HG02798 (cell line): ENCODE data around the gene NMBR.
"Not testable (repeated sequence)": the region's sequence is repeated elsewhere in the genome, so short reads cannot be mapped to it uniquely, and the experiment has no call there.

Experiments
- ATAC-seq: cut with Tn5 transposase; IDR thresholded peaks from one replicate; pipeline ENCODE4 v1.9.1; 2021; ENCODE audit warnings: mild to moderate bottlenecking; ENCODE audit not compliant: unreplicated experiment, poor library complexity

Gene NMBR

GRCh38 chr6:142074516-142074915 is 72.4 kb downstream of the NMBR start:
- ATAC-seq: no peak

DNA sequence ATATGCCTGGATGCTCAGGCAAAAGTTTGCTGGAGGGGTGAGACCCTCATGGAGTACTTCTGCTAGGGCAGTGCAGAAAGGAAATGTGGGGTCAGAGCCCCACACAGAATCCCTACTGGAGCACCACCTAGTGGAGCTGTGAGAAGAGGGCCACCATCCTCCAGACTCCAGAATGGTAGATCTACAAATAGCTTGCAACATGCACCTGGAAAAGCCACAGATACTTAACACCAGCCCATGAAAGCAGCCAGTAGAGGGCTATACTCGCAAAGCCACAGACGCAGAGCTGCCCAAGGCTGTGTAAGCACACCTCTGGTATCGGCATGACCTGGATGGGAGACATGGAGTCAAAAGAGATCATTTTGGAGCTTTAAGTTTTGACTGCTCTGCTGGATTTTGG is 74.9 kb downstream of the NMBR start:
- no peak for ATAC-seq

GRCh38 chr6:142068416-142068815 is 78.5 kb downstream of the NMBR start:
- ATAC-seq: no peak

GRCh38 chr6:142062861-142063260 is 84.1 kb downstream of the NMBR start:
- not testable (repeated sequence) for ATAC-seq

- ATAC-seq: no peak
These were observed 88.2 kb downstream of the NMBR start for GRCh38 chr6:142058551-142059290.

DNA sequence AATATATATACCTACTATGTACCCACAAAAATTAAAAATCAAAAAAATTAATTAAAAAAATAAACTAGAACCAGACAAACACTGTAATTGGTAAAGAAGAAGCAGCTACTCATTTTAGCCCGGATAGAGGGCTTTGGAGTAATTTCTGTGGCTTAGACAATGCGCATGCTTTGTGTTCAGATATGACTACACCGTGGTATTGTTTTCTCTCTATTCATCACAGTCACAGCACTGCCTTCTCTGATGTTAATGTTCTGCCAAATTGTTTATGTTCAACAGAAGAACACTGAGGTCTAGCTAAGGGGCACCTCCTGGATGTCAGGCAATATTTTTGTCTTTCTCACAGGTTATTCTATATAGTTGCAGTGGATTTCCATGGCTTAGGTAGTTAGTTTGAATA is 91.7 kb downstream of the NMBR start:
- peak; percentile 67 for ATAC-seq

GRCh38 chr6:142051404-142051803 is 95.5 kb downstream of the NMBR start:
- no peak for ATAC-seq

GRCh38 chr6:142048593-142048980 is 98.3 kb downstream of the NMBR start:
- ATAC-seq: no peak

DNA sequence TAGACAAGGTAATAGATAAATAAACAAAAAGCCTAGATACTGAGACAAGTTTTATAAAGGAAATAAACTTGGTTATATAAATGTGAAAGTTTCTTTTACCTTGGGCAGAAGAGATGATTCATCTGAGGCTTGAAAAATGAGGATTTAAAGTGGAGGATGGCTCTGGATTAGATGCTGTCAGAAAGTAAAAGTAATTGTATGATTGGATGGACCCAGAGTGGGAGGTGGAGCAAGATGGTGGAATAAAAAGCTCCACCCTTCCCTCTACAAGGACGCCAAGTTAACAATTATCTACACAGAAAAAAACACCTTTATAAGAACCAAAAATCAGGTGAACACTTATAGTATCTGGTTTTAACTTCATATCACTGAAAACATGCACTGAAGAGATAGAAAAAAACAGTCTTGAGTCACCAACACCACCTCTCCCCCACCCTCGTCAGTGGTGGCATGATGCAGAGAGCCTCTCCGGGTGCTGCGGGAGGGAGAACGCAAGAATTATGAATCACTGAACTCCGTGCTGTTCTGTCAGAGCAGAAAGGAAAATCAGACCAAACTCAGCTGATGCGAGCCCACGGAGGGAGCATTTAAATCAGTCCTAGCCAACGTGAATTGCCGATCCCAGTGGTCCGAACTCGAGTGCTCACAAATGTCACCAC is 98.9 kb downstream of the NMBR start:
- no peak for ATAC-seq

GRCh38 chr6:142045380-142046278 is 101.3 kb downstream of the NMBR start:
- no peak for ATAC-seq

DNA sequence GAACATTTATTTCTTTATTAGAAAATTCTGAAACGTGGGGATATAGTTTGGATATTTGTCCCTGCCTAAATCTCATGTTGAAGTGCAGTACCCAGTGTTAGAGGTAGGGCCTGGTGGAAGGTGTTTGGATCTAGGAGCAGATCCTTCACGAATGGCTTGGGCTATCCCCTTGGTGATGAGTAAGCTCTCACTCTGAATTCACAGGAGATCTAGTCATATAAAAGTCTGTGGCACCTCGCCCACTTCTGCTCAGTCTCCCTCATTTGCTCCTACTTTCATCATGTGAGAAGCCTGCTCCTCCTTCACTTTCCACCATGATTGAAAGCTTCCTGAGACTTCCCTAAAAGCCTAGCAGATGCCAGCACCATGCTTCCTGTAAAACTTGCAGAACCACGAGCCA is 111.0 kb downstream of the NMBR start:
- ATAC-seq: no peak

DNA sequence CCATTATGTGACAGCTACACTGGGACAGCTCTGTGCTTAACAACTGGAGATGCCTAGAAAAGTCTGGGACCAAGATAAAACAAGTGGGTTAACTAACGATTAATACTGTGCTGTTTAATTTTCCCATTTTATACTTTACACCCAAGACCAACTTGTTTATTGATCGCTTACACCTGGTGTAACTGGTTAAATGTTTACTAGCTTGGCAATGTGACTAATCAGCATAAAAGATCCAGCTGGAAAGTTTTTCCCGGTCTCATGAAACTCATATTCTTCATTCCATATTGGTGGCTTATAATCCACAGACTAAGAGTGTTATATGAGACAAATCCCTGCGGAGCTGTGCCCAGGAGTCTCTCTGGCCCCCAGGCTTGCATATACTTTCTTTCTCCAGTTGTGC is 115.9 kb downstream of the NMBR start:
- no peak for ATAC-seq

DNA sequence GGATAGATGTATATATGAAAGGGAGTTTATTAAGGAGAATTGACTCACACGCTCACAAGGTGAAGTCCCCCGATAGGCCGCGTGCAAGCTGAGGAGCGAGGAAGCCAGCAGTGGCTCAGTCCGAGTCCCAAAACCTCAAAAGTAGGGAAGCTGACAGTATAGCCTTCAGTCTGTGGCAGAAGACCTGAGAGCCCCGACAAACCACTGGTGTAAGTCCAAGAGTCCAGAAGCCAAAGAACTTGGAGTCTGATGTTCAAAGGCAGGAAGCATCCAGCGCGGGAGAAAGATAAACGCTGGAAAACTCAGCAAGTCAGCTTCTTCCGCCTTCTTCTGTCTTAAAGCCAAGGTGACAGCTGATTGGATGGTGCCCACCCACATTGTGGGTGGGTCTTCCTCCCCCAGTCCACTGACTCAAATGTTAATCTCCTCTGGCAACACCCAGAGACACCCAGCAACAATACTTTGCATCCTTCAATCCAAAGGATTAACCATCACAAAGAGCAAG is 116.8 kb downstream of the NMBR start:
- peak; percentile 49 for ATAC-seq

- no peak for ATAC-seq
These were observed 118.4 kb downstream of the NMBR start for GRCh38 chr6:142028527-142028926.

DNA sequence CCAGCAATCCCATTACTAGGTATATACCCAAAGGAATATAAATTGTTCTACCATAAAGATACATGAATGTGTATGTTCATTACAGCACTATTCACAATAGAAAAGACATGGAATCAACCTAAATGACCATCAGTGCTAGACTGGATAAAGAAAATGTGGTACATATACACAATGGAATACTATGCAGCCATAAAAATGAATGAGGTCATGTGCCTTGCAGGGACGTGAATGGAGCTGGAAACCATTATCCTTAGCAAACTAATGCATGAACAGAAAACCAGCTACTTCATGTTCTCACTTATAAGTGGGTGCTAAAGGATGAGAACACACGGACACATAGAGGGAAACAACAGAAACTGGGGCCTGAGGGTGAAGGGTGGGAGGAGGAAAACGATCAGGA is 119.1 kb downstream of the NMBR start:
- not testable (repeated sequence) for ATAC-seq

DNA sequence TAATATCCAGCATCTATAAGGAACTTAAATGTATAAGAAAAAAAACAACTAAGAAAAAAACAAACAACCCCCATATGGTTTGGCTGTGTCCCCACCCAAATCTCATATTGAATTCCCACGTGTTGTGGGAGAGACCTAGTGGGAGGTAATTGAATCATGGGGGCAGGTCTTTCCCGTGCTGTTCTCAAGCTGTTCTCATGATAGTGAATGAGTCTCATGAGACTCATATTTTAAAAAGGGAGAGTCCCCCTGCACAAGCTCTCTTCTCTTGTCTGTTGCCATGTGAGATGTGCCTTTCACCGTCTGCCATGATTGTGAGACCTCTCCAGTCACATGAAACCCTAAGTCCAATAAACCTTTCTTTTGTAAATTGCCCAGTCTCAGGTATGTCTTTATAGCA is 119.8 kb downstream of the NMBR start:
- ATAC-seq: no peak

- ATAC-seq: no peak
These were observed 120.5 kb downstream of the NMBR start for GRCh38 chr6:142026471-142026870.
